ENCODE measurements around the gene PFDN6.

PFDN6 gene

GRCh38 chr6:33304216-33304615 lies 14.8 kb downstream of the PFDN6 start:
- Histone ChIP-seq H3K9me3 (no peaks in the 10 kb centered on the region), H3K4me1 (no peaks in the 10 kb centered on the region), H3K36me3 (no peaks in the 10 kb centered on the region), H3K27me3 (no peaks in the 10 kb centered on the region), H3K4me3 (ENCODE audit: low read depth, low read length) (no peak overlapping the region)
- TF ChIP-seq CTCF (IDR thresholded peaks at IDR 0.05; ENCODE audit: low read depth, low read length): no peak
- DNase-seq: no peak

GRCh38 chr6:33305052-33305451 lies 15.7 kb downstream of the PFDN6 start:
- H3K9me3 ChIP-seq: no peaks in the 10 kb centered on the region
- no peak overlapping the region for H3K4me3 ChIP-seq (ENCODE audit: low read depth, low read length)
- no peak for TF ChIP-seq CTCF (IDR thresholded peaks at IDR 0.05; ENCODE audit: low read depth, low read length)
- H3K27me3 ChIP-seq: no peaks in the 10 kb centered on the region
- H3K4me1 ChIP-seq: no peaks in the 10 kb centered on the region
- DNase-seq: no peak
- H3K36me3 ChIP-seq: no peaks in the 10 kb centered on the region

- Histone ChIP-seq H3K9me3 (no peaks in the 10 kb centered on the region), H3K36me3 (no peaks in the 10 kb centered on the region), H3K4me1 (no peaks in the 10 kb centered on the region), H3K4me3 (ENCODE audit: low read depth, low read length) (no peak overlapping the region), H3K27me3 (no peaks in the 10 kb centered on the region)
- TF ChIP-seq CTCF (IDR thresholded peaks at IDR 0.05; ENCODE audit: low read depth, low read length): no peak
- DNase-seq: no peak
These were observed 17.0 kb downstream of the PFDN6 start for GRCh38 chr6:33306356-33306755.

GRCh38 chr6:33312361-33313104 lies 23.1 kb downstream of the PFDN6 start:
- H3K4me3 ChIP-seq (ENCODE audit: low read depth, low read length): peak overlapping the region; percentile 91
- no peak for DNase-seq
- no peak for TF ChIP-seq CTCF (IDR thresholded peaks at IDR 0.05; ENCODE audit: low read depth, low read length)
- no peaks in the 10 kb centered on the region for H3K9me3 ChIP-seq
- no peaks in the 10 kb centered on the region for H3K27me3 ChIP-seq
- peaks cover 3% of the 10 kb centered on the region; the same call in 1 of the 2 replicates for H3K4me1 ChIP-seq
- no peaks in the 10 kb centered on the region for H3K36me3 ChIP-seq

GRCh38 chr6:33313105-33313708 lies 23.8 kb downstream of the PFDN6 start:
- no peaks in the 10 kb centered on the region for H3K9me3 ChIP-seq
- no peak for TF ChIP-seq CTCF (IDR thresholded peaks at IDR 0.05; ENCODE audit: low read depth, low read length)
- DNase-seq: peak; percentile 39
- no peaks in the 10 kb centered on the region for H3K27me3 ChIP-seq
- H3K4me3 ChIP-seq (ENCODE audit: low read depth, low read length): peak overlapping the region; percentile 91
- peaks cover 3% of the 10 kb centered on the region; the same call in 1 of the 2 replicates for H3K4me1 ChIP-seq
- H3K36me3 ChIP-seq: no peaks in the 10 kb centered on the region
